HEK293 (cell line): Measurements from ENCODE around the gene LGI4.

Experiments used
- KLF8 ChIP-seq: fragments of 450-650 bp; formaldehyde crosslinking; IDR thresholded peaks from 2 replicates; pipeline ENCODE4 v1.5.1; 2016; ENCODE audit warnings: missing biosample characterization, missing genetic modification characterization
- MYNN ChIP-seq: fragments of 450-650 bp; formaldehyde crosslinking; IDR thresholded peaks from 2 replicates; pipeline ENCODE4 v1.5.1; 2016; ENCODE audit warnings: missing biosample characterization, missing genetic modification characterization, borderline replicate concordance
- PRDM1 ChIP-seq: fragments of 450-650 bp; formaldehyde crosslinking; IDR thresholded peaks from 2 replicates; pipeline ENCODE4; 2016; ENCODE audit warnings: missing biosample characterization, missing genetic modification characterization
- TRIM28 ChIP-seq: IDR thresholded peaks from 2 replicates; pipeline ENCODE4 v1.6.1; 2011; ENCODE audit warnings: low read length, control low read depth, borderline replicate concordance
- ZBTB1 ChIP-seq: fragments of 450-650 bp; formaldehyde crosslinking; IDR thresholded peaks from 2 replicates; pipeline ENCODE4 v1.5.1; 2016; ENCODE audit warnings: missing biosample characterization, missing genetic modification characterization
- ZBTB17 ChIP-seq: fragments of 450-650 bp; formaldehyde crosslinking; IDR thresholded peaks from 2 replicates; pipeline ENCODE4 v1.5.1; 2016; ENCODE audit warnings: missing biosample characterization, missing genetic modification characterization
- ZBTB48 ChIP-seq: fragments of 450-650 bp; formaldehyde crosslinking; IDR thresholded peaks from 2 replicates; pipeline ENCODE4 v1.5.1; 2016; ENCODE audit warnings: missing biosample characterization, missing genetic modification characterization
- ZFHX2 ChIP-seq: fragments of 450-650 bp; formaldehyde crosslinking; conservative IDR thresholded peaks from 2 replicates; pipeline ENCODE4 v1.5.1; 2016; ENCODE audit warnings: missing biosample characterization, missing genetic modification characterization
- ZIC2 ChIP-seq: fragments of 450-650 bp; formaldehyde crosslinking; IDR thresholded peaks from 2 replicates; pipeline ENCODE4 v1.5.1; 2016; ENCODE audit warnings: missing biosample characterization, missing genetic modification characterization
- ZNF16 ChIP-seq: fragments of 450-650 bp; formaldehyde crosslinking; IDR thresholded peaks from 2 replicates; pipeline ENCODE4 v1.5.1; 2016; ENCODE audit warnings: low read depth, missing biosample characterization, missing genetic modification characterization
- ZNF174 ChIP-seq: fragments of 450-650 bp; formaldehyde crosslinking; IDR thresholded peaks from 2 replicates; pipeline ENCODE4 v1.5.0; 2017; ENCODE audit warnings: missing biosample characterization, mild to moderate bottlenecking, missing genetic modification characterization
- ZNF311 ChIP-seq: fragments of 450-650 bp; formaldehyde crosslinking; IDR thresholded peaks from 2 replicates; pipeline ENCODE4 v1.5.1; 2017; ENCODE audit warnings: missing biosample characterization, missing genetic modification characterization, borderline replicate concordance
- ZNF366 ChIP-seq: fragments of 450-650 bp; formaldehyde crosslinking; conservative IDR thresholded peaks from 2 replicates; pipeline ENCODE4 v1.5.1; 2016; ENCODE audit warnings: missing biosample characterization, missing genetic modification characterization
- ZNF426 ChIP-seq: fragments of 450-650 bp; formaldehyde crosslinking; IDR thresholded peaks from 2 replicates; pipeline ENCODE4 v1.5.1; 2017; ENCODE audit warnings: missing biosample characterization, missing genetic modification characterization, mild to moderate bottlenecking, inconsistent platforms, moderate library complexity
- ZNF48 ChIP-seq: fragments of 450-650 bp; formaldehyde crosslinking; IDR thresholded peaks from 2 replicates; pipeline ENCODE4 v1.5.1; 2016; ENCODE audit warnings: missing biosample characterization, missing genetic modification characterization
- ZNF501 ChIP-seq: fragments of 450-650 bp; formaldehyde crosslinking; IDR thresholded peaks from 2 replicates; pipeline ENCODE4 v1.5.1; 2016; ENCODE audit warnings: missing biosample characterization, missing genetic modification characterization
- ZNF530 ChIP-seq: fragments of 450-650 bp; formaldehyde crosslinking; IDR thresholded peaks from 2 replicates; pipeline ENCODE4 v1.5.1; 2016; ENCODE audit warnings: low read depth, missing biosample characterization, missing genetic modification characterization
- ZNF560 ChIP-seq: fragments of 450-650 bp; formaldehyde crosslinking; IDR thresholded peaks from 2 replicates; pipeline ENCODE4 v1.5.1; 2017; ENCODE audit warnings: missing biosample characterization, missing genetic modification characterization, borderline replicate concordance
- ZNF561 ChIP-seq: fragments of 450-650 bp; IDR thresholded peaks from 2 replicates; pipeline ENCODE4 v1.5.1; 2018; ENCODE audit warnings: missing biosample characterization, missing genetic modification characterization, borderline replicate concordance
- ZNF596 ChIP-seq: fragments of 450-650 bp; IDR thresholded peaks from 2 replicates; pipeline ENCODE4 v1.5.0; 2018; ENCODE audit warnings: missing biosample characterization, mild to moderate bottlenecking, missing genetic modification characterization, moderate library complexity
- ZNF600 ChIP-seq: fragments of 450-650 bp; formaldehyde crosslinking; IDR thresholded peaks from 2 replicates; pipeline ENCODE4 v1.5.1; 2016; ENCODE audit warnings: missing biosample characterization, missing genetic modification characterization
- ZNF624 ChIP-seq: fragments of 450-650 bp; formaldehyde crosslinking; IDR thresholded peaks from 2 replicates; pipeline ENCODE4 v1.5.1; 2017; ENCODE audit warnings: missing biosample characterization, missing genetic modification characterization
- ZNF626 ChIP-seq: fragments of 450-650 bp; sonication (Bioruptor Pico); formaldehyde crosslinking; IDR thresholded peaks from 2 replicates; pipeline ENCODE4 v1.5.1; 2018; ENCODE audit warnings: missing biosample characterization, missing genetic modification characterization, inconsistent platforms
- ZNF747 ChIP-seq: fragments of 450-650 bp; formaldehyde crosslinking; IDR thresholded peaks from 2 replicates; pipeline ENCODE4 v1.5.1; 2016; ENCODE audit warnings: missing biosample characterization, missing genetic modification characterization
- ZNF776 ChIP-seq: fragments of 450-650 bp; formaldehyde crosslinking; IDR thresholded peaks from 2 replicates; pipeline ENCODE4 v1.5.0; 2017; ENCODE audit warnings: missing biosample characterization, missing genetic modification characterization, borderline replicate concordance
- ZNF792 ChIP-seq: fragments of 450-650 bp; formaldehyde crosslinking; IDR thresholded peaks from 2 replicates; pipeline ENCODE4 v1.5.1; 2016; ENCODE audit warnings: missing biosample characterization, missing genetic modification characterization
- ZSCAN30 ChIP-seq: fragments of 450-650 bp; IDR thresholded peaks from 2 replicates; pipeline ENCODE4 v1.5.1; 2018; ENCODE audit warnings: missing biosample characterization, mild to moderate bottlenecking, missing genetic modification characterization, moderate library complexity
- TF ChIP-seq, protein P1 (sequence below): sonication (generic); formaldehyde crosslinking; IDR thresholded peaks from 2 replicates; pipeline ENCODE4 v1.8.1; 2022; ENCODE audit warnings: mild to moderate bottlenecking, moderate library complexity, missing genetic modification reagents
- TF ChIP-seq, protein P2 (sequence below): fragments of 450-650 bp; formaldehyde crosslinking; conservative IDR thresholded peaks from 2 replicates; pipeline ENCODE4 v1.5.1; 2016; ENCODE audit warnings: low read depth, missing biosample characterization, missing genetic modification characterization
- TF ChIP-seq, protein P3 (sequence below): fragments of 450-650 bp; formaldehyde crosslinking; IDR thresholded peaks from 2 replicates; pipeline ENCODE4 v1.5.1; 2016; ENCODE audit warnings: missing biosample characterization, missing genetic modification characterization
- TF ChIP-seq, protein P4 (sequence below): fragments of 450-650 bp; formaldehyde crosslinking; IDR thresholded peaks from 2 replicates; pipeline ENCODE4 v1.5.1; 2016; ENCODE audit warnings: missing biosample characterization, missing genetic modification characterization

LGI4 gene

DNA sequence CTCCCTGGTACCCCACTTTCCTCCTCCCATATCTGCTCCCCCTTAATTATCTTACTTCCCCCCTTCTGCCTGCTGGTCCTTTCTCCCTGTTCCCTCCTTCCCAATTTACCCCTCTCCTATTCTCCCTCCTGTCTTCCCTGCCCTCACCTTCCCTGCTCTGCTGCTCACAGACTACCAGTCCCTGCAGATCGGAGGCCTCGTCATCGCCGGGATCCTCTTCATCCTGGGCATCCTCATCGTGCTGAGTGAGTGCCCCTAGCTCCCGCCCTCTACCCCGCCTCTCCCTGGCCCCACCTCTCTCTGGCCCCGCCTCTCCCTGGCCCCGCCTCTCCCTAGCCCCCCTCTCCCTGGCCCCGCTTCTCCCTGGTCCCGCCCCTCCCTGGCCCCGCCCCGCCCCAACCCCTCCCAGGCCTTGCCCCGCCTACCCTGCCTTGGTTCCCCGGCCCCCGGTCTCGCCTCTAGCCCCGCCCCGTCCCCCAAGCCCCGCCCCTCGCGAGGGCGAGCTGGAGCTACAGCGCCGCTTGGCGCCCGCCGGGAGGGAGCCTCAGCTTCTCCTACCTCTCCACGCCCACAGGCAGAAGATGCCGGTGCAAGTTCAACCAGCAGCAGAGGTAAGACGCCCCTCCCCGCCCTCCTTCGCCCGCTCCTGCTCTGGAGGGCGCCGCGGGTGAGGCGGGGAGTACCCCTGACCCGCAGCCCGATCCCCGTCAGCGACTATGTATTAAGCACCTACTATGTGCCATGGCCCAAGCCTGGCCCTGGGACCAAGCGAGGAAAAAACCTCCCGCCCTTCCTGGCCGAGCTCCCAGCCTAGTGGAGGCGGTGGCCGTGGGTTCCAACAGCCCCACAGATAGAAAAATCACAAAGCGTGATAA, 6.3 kb upstream of the LGI4 start (continued):
- no peak for TF ChIP-seq ZNF560 (tag by site-specific recombination)
- TF ChIP-seq ZNF747 (tag by site-specific recombination) = no peak
- TF ChIP-seq, protein P1, sequence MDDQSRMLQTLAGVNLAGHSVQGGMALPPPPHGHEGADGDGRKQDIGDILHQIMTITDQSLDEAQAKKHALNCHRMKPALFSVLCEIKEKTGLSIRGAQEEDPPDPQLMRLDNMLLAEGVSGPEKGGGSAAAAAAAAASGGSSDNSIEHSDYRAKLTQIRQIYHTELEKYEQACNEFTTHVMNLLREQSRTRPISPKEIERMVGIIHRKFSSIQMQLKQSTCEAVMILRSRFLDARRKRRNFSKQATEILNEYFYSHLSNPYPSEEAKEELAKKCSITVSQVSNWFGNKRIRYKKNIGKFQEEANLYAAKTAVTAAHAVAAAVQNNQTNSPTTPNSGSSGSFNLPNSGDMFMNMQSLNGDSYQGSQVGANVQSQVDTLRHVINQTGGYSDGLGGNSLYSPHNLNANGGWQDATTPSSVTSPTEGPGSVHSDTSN (CRISPR knock-in tag) = no peak
- TF ChIP-seq ZNF16 = peak; percentile 86
- TF ChIP-seq KLF8 = peak; percentile 62; the same call in 1 of the 2 replicates
- peak; percentile 45; the same call in 1 of the 2 replicates for TF ChIP-seq ZNF530 (tag by site-specific recombination)
- no peak for TF ChIP-seq ZNF561
- TF ChIP-seq ZBTB1 (tag by site-specific recombination) = no peak
- TF ChIP-seq ZNF600 = peak; percentile 86
- TF ChIP-seq ZNF792 (tag by site-specific recombination) = no peak; the same call in 1 of the 2 replicates
- TF ChIP-seq ZNF626 (tag by site-specific recombination) = no peak
- no peak for TF ChIP-seq ZNF501 (tag by site-specific recombination)
- no peak for TF ChIP-seq ZNF624 (tag by site-specific recombination)
- no peak for TF ChIP-seq ZNF48 (tag by site-specific recombination)
- peak; percentile 23; the same call in 1 of the 2 replicates for TF ChIP-seq ZSCAN30 (tag by site-specific recombination)
- TF ChIP-seq MYNN = no peak
- TF ChIP-seq PRDM1 = peak; percentile 65; the same call in 1 of the 2 replicates
- TF ChIP-seq ZIC2 (tag by site-specific recombination) = no peak
- TF ChIP-seq, protein P2, sequence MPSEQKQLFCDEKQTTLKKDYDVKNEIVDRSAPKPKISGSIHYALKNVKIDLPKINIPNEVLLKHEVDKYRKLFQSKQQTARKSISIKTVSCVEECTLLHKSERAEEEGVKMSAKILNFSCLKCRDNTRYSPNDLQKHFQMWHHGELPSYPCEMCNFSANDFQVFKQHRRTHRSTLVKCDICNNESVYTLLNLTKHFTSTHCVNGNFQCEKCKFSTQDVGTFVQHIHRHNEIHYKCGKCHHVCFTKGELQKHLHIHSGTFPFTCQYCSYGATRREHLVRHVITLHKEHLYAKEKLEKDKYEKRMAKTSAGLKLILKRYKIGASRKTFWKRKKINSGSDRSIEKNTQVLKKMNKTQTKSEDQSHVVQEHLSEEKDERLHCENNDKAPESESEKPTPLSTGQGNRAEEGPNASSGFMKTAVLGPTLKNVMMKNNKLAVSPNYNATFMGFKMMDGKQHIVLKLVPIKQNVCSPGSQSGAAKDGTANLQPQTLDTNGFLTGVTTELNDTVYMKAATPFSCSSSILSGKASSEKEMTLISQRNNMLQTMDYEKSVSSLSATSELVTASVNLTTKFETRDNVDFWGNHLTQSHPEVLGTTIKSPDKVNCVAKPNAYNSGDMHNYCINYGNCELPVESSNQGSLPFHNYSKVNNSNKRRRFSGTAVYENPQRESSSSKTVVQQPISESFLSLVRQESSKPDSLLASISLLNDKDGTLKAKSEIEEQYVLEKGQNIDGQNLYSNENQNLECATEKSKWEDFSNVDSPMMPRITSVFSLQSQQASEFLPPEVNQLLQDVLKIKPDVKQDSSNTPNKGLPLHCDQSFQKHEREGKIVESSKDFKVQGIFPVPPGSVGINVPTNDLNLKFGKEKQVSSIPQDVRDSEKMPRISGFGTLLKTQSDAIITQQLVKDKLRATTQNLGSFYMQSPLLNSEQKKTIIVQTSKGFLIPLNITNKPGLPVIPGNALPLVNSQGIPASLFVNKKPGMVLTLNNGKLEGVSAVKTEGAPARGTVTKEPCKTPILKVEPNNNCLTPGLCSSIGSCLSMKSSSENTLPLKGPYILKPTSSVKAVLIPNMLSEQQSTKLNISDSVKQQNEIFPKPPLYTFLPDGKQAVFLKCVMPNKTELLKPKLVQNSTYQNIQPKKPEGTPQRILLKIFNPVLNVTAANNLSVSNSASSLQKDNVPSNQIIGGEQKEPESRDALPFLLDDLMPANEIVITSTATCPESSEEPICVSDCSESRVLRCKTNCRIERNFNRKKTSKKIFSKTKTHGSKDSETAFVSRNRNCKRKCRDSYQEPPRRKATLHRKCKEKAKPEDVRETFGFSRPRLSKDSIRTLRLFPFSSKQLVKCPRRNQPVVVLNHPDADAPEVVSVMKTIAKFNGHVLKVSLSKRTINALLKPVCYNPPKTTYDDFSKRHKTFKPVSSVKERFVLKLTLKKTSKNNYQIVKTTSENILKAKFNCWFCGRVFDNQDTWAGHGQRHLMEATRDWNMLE (tag by site-specific recombination) = no peak
- TF ChIP-seq ZNF426 = no peak
- no peak for TF ChIP-seq ZNF311 (tag by site-specific recombination)
- TF ChIP-seq ZNF366 = peak; percentile 97
- TF ChIP-seq, protein P3, sequence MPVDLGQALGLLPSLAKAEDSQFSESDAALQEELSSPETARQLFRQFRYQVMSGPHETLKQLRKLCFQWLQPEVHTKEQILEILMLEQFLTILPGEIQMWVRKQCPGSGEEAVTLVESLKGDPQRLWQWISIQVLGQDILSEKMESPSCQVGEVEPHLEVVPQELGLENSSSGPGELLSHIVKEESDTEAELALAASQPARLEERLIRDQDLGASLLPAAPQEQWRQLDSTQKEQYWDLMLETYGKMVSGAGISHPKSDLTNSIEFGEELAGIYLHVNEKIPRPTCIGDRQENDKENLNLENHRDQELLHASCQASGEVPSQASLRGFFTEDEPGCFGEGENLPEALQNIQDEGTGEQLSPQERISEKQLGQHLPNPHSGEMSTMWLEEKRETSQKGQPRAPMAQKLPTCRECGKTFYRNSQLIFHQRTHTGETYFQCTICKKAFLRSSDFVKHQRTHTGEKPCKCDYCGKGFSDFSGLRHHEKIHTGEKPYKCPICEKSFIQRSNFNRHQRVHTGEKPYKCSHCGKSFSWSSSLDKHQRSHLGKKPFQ (tag by site-specific recombination) = no peak
- peak; percentile 98 for TF ChIP-seq ZFHX2
- peak; percentile 98 for TF ChIP-seq ZBTB17 (tag by site-specific recombination)
- no peak for TF ChIP-seq TRIM28
- no peak for TF ChIP-seq ZNF776 (tag by site-specific recombination)
- TF ChIP-seq, protein P4, sequence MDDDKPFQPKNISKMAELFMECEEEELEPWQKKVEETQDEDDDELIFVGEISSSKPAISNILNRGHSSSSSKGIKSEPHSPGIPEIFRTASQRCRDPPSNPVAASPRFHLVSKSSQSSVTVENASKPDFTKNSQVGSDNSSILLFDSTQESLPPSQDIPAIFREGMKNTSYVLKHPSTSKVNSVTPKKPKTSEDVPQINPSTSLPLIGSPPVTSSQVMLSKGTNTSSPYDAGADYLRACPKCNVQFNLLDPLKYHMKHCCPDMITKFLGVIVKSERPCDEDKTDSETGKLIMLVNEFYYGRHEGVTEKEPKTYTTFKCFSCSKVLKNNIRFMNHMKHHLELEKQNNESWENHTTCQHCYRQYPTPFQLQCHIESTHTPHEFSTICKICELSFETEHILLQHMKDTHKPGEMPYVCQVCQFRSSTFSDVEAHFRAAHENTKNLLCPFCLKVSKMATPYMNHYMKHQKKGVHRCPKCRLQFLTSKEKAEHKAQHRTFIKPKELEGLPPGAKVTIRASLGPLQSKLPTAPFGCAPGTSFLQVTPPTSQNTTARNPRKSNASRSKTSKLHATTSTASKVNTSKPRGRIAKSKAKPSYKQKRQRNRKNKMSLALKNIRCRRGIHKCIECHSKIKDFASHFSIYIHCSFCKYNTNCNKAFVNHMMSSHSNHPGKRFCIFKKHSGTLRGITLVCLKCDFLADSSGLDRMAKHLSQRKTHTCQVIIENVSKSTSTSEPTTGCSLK (tag by site-specific recombination) = peak; percentile 37; the same call in 1 of the 2 replicates
- no peak for TF ChIP-seq ZNF174 (tag by site-specific recombination)
- TF ChIP-seq ZBTB48 (tag by site-specific recombination) = peak; percentile 92
- no peak for TF ChIP-seq ZNF596 (tag by site-specific recombination)
